NT2/D1 (cell line): ENCODE data around the gene GLDN.

Experiments
- SUZ12 ChIP-seq: IDR thresholded peaks from 2 replicates; pipeline ENCODE4 v1.6.1; 2011; ENCODE audit not compliant: insufficient read length, insufficient read depth; ENCODE audit errors: extremely low read depth
- YY1 ChIP-seq: IDR thresholded peaks from 2 replicates; pipeline ENCODE4 v1.6.1; 2011; ENCODE audit not compliant: insufficient read length, insufficient read depth

DNA sequence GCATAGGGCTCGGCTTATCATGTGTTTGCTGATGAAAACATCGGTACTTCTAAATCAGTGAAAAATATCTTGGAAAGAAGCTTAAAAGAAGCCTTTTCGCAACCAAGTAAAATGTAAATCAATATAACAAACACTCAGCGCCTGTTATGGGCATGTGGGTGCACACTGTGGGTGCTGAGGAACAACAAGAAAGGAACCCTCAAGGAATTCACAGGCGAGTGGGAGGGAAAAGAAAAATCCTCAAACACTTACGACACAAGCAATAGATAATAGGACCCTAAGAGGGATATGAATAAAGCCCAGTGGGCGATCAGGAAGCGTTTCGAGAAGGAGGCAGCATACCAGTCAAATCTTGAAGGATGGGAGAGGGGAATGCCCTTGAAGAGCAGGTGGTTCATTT, 21.9 kb downstream of the GLDN start:
- no peak for TF ChIP-seq YY1
- TF ChIP-seq SUZ12: no peak
